CD4-positive, alpha-beta T cell treated with Interleukin-17A for 1 hour (primary cell): ENCODE data around the gene COL4A2.

Source experiments
- DNase-seq: peaks from one replicate; pipeline ENCODE4 v3.0.0-alpha.2; 2020

COL4A2 gene

GRCh38 chr13:110323172-110323891 lies 16.2 kb downstream of the COL4A2 start:
- no peak for DNase-seq

- DNase-seq: no peak
These were observed 17.1 kb downstream of the COL4A2 start for GRCh38 chr13:110324026-110324749.

GRCh38 chr13:110326263-110326904 lies 19.3 kb downstream of the COL4A2 start:
- no peak for DNase-seq

- DNase-seq: no peak
These were observed 20.1 kb downstream of the COL4A2 start for GRCh38 chr13:110327051-110327721.

GRCh38 chr13:110328573-110328972 lies 21.5 kb downstream of the COL4A2 start:
- no peak for DNase-seq

GRCh38 chr13:110329258-110329657 lies 22.2 kb downstream of the COL4A2 start:
- DNase-seq: no peak

- no peak for DNase-seq
These were observed 22.8 kb downstream of the COL4A2 start for GRCh38 chr13:110329798-110330461.

GRCh38 chr13:110330491-110331011 lies 23.5 kb downstream of the COL4A2 start:
- no peak for DNase-seq

GRCh38 chr13:110331362-110331761 lies 24.3 kb downstream of the COL4A2 start:
- DNase-seq: no peak

- no peak for DNase-seq
These were observed 25.7 kb downstream of the COL4A2 start for GRCh38 chr13:110332750-110333149.

- DNase-seq: no peak
These were observed 26.8 kb downstream of the COL4A2 start for GRCh38 chr13:110333837-110334236.

- DNase-seq: no peak
These were observed 27.2 kb downstream of the COL4A2 start for GRCh38 chr13:110334256-110334655.

- DNase-seq: no peak
These were observed 27.9 kb downstream of the COL4A2 start for GRCh38 chr13:110334841-110335490.

- DNase-seq: no peak
These were observed 29.0 kb downstream of the COL4A2 start for GRCh38 chr13:110336108-110336507.

- no peak for DNase-seq
These were observed 29.6 kb downstream of the COL4A2 start for GRCh38 chr13:110336681-110337080.

- DNase-seq: no peak
These were observed 30.2 kb downstream of the COL4A2 start for GRCh38 chr13:110337247-110337646.

GRCh38 chr13:110338441-110339101 lies 31.5 kb downstream of the COL4A2 start:
- DNase-seq: no peak

GRCh38 chr13:110339263-110339662 lies 32.2 kb downstream of the COL4A2 start:
- DNase-seq: no peak

- DNase-seq: no peak
These were observed 33.0 kb downstream of the COL4A2 start for GRCh38 chr13:110339975-110340550.

GRCh38 chr13:110340812-110341444 lies 33.8 kb downstream of the COL4A2 start:
- peak; percentile 33 for DNase-seq
